ENCODE data around the gene CIRBP. TPM values are rescaled to one million over a fixed set of nuclear protein-coding genes. Genes with fewer than 3 reads are reported as not detected.
A peak's percentile ranks its signal among the peaks of the same experiment; 100 is the strongest.

The CIRBP gene
- total and polyA plus RNA-seq, 2 of the 13 experiments (the other 11 are each of a cell fraction or from before 2014, with no cell fraction given) = 133 to 140 TPM

DNA sequence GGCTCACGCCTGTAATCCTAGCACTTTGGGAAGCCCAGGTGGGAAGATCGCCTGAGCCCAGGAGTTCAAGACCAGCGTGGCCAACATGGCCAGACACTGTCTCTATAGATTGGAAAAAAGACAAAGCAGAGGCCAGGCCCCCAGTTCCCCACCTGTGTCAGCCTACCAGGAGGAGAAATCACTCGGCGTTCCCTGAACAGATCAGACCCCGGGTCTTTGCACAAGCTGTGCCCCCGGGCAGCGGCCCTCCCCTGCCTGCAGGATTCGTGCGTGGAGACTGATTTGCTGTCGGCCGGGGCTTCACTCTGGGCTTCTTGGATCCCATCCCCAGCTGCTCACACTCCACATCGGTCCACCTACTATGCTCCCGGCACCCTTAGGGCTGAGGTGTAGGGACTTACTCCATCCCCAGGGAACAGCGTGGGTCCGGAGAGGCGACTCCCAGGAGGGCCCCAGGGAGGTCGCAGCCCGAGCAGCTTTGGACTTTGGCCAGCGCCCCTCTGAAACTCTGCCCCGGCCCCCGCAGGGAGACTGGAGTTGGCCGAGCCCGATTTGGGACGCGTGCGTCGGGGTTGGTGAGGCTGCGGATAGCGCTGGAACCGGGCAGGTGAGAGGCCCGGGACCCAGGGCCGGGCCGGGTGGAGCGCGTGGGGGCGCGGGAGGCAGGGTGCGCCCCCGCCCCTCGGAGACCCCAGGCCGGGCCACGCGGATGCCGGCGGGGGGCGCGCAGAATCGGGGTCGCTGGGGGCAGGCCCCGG lies 16.0 kb downstream of the CIRBP start (continued):
- TF ChIP-seq, protein P1, sequence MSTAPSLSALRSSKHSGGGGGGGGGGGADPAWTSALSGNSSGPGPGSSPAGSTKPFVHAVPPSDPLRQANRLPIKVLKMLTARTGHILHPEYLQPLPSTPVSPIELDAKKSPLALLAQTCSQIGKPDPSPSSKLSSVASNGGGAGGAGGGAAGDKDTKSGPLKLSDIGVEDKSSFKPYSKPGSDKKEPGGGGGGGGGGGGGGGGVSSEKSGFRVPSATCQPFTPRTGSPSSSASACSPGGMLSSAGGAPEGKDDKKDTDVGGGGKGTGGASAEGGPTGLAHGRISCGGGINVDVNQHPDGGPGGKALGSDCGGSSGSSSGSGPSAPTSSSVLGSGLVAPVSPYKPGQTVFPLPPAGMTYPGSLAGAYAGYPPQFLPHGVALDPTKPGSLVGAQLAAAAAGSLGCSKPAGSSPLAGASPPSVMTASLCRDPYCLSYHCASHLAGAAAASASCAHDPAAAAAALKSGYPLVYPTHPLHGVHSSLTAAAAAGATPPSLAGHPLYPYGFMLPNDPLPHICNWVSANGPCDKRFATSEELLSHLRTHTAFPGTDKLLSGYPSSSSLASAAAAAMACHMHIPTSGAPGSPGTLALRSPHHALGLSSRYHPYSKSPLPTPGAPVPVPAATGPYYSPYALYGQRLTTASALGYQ (CRISPR knock-in tag; IDR thresholded peaks at IDR 0.05) = no peak
- TF ChIP-seq ETV5 (CRISPR knock-in tag; IDR thresholded peaks at IDR 0.05; ENCODE audit: borderline replicate concordance) (no peak), ZBTB25 (CRISPR knock-in tag; IDR thresholded peaks at IDR 0.05) (no peak; the same call in 1 of the 2 replicates), ZNF768 (CRISPR knock-in tag; IDR thresholded peaks at IDR 0.05) (no peak), ZNF576 (CRISPR knock-in tag; IDR thresholded peaks at IDR 0.05) (no peak), GZF1 (CRISPR knock-in tag; IDR thresholded peaks at IDR 0.05) (0 out of 2 replicates have a peak, but pooled peaks have one; percentile 9), GTF3A (CRISPR knock-in tag; conservative IDR thresholded peaks at IDR 0.05) (no peak), ZNF569 (CRISPR knock-in tag; IDR thresholded peaks at IDR 0.05; ENCODE audit: borderline replicate concordance) (no peak), POLR2AphosphoS5 (IDR thresholded peaks at IDR 0.05; ENCODE audit: low read depth, low read length) (0 out of 2 replicates have a peak, but pooled peaks have one; percentile 19), NR1H2 (CRISPR knock-in tag; IDR thresholded peaks at IDR 0.05; ENCODE audit: borderline replicate concordance, low read depth) (no peak), ZNF136 (CRISPR knock-in tag; IDR thresholded peaks at IDR 0.05; ENCODE audit: low read depth) (no peak), ZSCAN21 (CRISPR knock-in tag; IDR thresholded peaks at IDR 0.05; ENCODE audit: borderline replicate concordance) (no peak), AGO2 (optimal IDR thresholded peaks at IDR 0.05; ENCODE audit: low read depth, low read length) (peak; percentile 26), CBX2 (IDR thresholded peaks at IDR 0.05; ENCODE audit: low read depth, low read length) (no peak), CBX2 (CRISPR knock-in tag; IDR thresholded peaks at IDR 0.05; ENCODE audit: low read depth) (no peak), THAP8 (CRISPR knock-in tag; IDR thresholded peaks at IDR 0.05; ENCODE audit: borderline replicate concordance) (no peak), ZNF577 (CRISPR knock-in tag; IDR thresholded peaks at IDR 0.05; ENCODE audit: borderline replicate concordance, low read depth) (no peak), ZNF414 (CRISPR knock-in tag; IDR thresholded peaks at IDR 0.05) (peak; percentile 72; the same call in 1 of the 2 replicates), PHF21A (CRISPR knock-in tag; IDR thresholded peaks at IDR 0.05) (peak; percentile 66; the same call in 1 of the 2 replicates), ZNF670 (CRISPR knock-in tag; IDR thresholded peaks at IDR 0.05; ENCODE audit: borderline replicate concordance) (no peak), MIXL1 (CRISPR knock-in tag; IDR thresholded peaks at IDR 0.05) (no peak), PAF1 (CRISPR knock-in tag; IDR thresholded peaks at IDR 0.05) (no peak), MED1 (CRISPR knock-in tag; IDR thresholded peaks at IDR 0.05) (0 out of 2 replicates have a peak, but pooled peaks have one; percentile 22)
- TF ChIP-seq, protein P2, sequence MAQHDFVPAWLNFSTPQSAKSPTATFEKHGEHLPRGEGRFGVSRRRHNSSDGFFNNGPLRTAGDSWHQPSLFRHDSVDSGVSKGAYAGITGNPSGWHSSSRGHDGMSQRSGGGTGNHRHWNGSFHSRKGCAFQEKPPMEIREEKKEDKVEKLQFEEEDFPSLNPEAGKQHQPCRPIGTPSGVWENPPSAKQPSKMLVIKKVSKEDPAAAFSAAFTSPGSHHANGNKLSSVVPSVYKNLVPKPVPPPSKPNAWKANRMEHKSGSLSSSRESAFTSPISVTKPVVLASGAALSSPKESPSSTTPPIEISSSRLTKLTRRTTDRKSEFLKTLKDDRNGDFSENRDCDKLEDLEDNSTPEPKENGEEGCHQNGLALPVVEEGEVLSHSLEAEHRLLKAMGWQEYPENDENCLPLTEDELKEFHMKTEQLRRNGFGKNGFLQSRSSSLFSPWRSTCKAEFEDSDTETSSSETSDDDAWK (CRISPR knock-in tag; IDR thresholded peaks at IDR 0.05) = no peak

Data from HepG2 (cell line).